HG03135 (cell line): ENCODE data around the gene IL9.

Source experiments
- ATAC-seq: cut with Tn5 transposase; IDR thresholded peaks from one replicate; pipeline ENCODE4 v1.9.1; 2021; ENCODE audit warnings: mild to moderate bottlenecking, moderate library complexity; ENCODE audit not compliant: unreplicated experiment

IL9 gene

GRCh38 chr5:135894276-135894675 is 1.4 kb downstream of the IL9 start:
- no peak for ATAC-seq

- no peak for ATAC-seq
Observed at GRCh38 chr5:135891791-135892190, 3.9 kb downstream of the IL9 start.

DNA sequence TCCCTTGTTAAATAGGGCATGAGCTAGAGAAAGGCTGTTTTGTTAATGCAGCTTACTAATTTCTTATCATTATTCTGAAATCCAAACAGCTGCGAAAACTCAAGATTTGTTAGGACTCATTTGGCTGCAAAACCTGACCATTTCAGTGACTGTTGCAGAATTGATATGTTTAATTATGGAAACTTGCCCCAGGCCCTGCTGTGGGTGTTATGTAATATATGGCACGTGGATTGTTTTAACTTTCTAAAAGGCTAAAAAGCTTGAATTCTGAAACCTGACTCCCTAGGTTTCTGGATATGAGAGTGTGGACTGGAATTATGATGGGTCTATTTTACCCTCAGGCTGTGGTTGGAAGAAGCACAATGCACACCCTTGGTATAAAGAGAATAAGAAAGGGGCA is 4.4 kb downstream of the IL9 start:
- ATAC-seq, result no peak

DNA sequence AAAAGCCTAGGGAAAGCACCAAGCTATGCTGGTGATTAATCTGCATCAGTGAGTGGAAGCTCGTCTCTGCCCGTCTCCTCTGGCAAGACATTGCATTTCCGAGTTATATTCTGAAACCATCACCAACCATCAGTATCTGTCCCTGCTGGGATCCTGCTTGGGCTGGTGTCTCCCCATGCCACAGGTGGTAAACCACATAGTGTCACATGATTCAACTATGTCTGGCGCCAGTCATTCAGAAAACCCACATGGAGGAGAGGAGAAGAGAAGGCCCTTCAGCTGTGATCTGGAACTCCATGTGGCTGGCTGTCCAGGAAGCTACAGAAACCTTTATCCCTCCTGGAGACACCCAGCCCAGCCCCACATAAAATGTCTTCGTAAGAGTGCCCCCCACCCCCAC is 4.8 kb downstream of the IL9 start:
- no peak for ATAC-seq

DNA sequence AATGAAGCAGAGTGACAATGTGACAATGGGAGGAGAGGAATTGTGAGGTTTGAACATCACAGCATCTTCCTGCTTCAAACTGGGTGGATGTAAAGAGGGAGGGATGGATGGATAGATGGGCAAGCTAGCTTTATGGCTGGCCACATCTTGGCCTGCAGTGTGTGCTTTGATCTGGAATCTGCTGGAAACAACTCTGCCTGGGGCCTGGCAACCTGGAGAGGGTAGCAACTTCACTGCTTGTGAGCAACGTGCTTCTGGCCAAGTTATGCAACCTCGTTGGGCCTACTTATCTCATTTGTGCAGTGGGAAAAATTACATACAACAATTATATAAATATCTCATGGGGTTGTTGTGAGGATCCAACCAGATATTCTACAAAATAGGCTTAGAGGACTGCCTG is 5.3 kb downstream of the IL9 start:
- no peak for ATAC-seq

DNA sequence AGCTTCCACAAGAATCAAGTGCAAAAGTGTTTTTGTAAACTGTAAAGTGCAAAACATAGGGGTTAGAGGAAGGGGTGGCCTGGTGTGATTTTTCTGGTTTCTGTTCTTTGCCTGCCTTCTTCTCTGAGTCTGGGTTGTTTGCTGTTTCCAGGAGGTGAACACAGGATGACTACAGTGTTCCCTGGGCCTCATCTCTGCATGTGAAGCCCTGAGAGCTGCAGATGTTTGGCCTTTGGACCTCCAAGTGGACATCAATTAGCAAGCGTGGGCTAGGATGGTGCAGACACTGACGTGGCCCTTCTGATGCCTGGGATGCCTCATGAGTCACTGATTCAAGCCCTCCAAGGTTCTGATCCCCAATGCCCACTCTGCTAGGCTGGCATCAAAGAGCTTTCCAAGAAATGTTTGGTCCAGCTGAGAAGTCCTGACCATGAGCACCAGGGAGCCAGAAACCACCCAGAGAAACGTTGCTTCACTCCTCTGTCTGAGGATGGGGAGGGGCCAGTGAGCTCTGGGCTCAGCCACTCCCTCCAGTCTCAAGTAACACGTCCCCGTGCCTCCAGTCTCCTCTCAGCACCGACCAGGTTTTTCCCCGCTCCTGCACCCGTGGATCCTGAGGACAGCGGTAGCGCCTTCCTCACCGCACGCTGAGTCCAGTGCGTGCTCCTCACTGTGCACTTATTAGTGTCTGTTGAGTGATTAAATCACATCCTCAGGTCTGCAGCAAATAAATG is 7.6 kb downstream of the IL9 start:
- ATAC-seq, result no peak

DNA sequence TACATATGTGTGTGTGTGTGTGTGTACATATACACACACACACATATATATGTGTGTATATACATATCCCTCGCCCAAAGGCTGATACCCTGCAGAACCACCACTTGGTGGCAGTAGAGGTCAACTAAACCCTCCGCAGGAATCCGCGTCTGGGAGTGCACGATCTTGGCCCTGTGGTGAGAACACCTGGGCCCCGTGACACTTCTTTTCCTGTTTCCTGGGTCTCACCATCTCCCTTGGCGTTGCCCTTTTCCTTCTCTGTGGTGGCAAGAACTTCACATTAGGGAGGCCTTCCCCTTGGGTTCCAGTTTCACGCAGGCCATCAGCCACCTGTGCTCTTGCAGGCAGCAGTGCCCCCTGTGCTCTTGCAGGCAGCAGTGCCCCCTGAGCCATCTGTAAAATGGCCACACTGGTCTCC is 8.2 kb downstream of the IL9 start:
- ATAC-seq, result peak; percentile 93

- no peak for ATAC-seq
Observed at GRCh38 chr5:135886136-135886535, 9.5 kb downstream of the IL9 start.

DNA sequence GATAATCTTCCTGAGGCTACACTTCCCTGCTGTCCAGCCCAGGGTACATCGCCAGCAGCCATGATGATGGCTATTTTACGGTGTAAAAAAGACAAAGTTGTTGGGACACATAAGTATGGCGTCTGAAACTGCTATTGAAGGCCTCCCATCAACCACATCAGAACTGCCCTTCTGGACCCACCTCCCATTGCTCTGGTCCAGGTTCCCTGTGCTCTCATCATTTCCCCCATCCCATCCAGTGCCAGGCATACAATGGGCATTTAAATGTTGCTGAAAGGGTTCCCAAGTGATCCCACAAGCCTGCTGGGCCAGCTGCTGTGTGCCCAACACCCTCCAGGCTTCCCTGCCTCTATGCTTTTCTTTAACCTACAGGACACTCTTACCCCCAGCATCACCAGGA is 10.6 kb downstream of the IL9 start:
- no peak for ATAC-seq

GRCh38 chr5:135883441-135883840 is 12.2 kb downstream of the IL9 start:
- no peak for ATAC-seq

DNA sequence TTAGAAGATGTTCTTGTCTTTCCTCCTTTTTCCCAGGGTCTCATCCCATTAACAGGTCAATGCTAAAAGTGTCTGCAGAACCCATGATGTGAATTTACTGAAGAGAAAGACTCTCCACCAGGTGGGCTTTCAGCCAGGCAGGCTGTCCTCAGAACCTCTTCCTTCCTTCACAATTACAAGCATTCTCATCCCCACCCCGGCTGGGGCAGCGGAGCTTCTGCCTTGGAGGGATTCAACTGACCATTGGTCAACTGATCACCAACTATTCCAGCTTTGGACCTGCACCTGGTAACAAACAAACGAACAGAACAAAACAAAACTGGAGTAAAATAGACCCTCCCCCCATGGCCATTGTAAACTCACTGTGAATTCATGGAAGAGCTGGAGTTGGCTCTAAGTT is 12.6 kb downstream of the IL9 start:
- ATAC-seq, result no peak

DNA sequence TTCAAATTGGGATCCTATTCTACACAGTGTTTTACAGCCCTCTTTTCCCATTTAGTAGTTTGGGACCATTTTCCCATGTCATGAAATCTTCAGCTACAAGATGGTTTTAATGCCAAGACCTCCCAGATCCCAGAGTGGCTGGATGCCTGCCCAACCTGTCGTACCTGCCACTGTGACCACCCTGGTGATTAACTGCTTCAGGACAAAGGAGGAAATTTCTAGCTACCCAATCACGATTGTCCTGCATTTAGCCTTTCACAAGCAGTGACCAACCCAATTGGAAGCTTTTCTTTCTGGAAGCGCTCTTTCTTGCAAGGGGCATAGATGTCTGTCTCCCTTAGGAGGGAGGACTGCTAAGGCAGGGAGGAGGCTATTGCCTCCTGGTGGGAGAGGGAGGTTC is 13.8 kb downstream of the IL9 start:
- ATAC-seq, result no peak

DNA sequence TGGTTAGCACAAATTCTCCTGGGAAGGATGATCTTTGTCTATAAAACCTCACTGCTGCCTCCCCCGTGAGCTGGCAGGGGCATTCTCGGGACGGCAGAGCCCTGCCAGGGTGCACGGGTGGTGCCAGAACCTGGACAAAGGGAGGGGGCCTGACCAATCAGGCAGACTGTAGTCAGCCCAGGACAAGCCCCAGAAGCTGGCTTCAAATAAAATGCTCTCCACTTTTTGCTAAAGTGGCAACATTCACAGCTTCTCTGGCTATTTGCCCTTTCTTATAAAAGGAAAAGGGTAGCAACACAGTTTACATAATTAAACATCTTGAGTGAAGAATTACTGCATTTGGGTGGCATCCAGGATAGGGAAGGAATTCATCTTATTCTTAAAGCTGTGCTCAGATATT is 14.4 kb downstream of the IL9 start:
- no peak for ATAC-seq

GRCh38 chr5:135880801-135881200 is 14.8 kb downstream of the IL9 start:
- no peak for ATAC-seq

DNA sequence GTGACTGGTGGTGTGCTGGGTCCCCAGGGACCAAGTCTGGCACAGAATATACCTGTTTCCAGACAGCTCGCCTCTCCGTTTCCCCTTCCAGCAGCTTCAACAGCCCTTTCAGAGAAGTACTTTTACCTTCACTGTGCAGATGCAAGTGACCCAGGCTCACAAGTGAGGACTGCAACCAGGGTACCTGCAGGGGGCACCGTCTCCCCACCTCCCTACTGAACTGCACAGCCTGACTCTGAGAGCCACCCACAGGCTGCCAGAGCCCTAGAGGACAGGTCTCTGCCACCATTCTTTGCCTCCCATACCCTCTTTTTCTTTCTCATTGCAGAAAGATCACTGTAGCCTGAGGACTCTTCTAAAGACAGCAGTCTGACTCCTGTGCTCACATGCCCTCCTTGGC is 15.4 kb downstream of the IL9 start:
- no peak for ATAC-seq

DNA sequence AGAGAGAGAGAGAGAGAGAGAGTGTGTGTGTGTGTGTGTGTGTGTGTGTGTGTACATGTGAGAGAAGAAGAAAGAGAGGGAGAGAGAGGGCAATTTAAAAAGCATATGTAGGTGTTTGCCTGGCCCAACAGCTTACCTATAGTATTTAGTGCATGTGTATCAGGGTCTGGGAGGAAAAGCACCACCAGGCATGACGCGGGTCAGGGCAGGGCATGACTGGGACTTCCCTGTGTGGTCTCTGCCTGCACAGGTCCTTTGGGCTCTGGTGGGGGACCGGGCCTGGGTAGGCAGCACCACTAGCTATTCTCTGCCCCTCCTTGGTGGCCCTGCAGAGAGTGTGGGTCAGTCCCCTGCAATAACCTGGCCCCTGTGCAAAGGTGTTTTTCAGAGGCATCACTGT is 16.1 kb downstream of the IL9 start:
- ATAC-seq, result no peak

- ATAC-seq, result no peak
Observed at GRCh38 chr5:135878156-135878620, 17.5 kb downstream of the IL9 start.

DNA sequence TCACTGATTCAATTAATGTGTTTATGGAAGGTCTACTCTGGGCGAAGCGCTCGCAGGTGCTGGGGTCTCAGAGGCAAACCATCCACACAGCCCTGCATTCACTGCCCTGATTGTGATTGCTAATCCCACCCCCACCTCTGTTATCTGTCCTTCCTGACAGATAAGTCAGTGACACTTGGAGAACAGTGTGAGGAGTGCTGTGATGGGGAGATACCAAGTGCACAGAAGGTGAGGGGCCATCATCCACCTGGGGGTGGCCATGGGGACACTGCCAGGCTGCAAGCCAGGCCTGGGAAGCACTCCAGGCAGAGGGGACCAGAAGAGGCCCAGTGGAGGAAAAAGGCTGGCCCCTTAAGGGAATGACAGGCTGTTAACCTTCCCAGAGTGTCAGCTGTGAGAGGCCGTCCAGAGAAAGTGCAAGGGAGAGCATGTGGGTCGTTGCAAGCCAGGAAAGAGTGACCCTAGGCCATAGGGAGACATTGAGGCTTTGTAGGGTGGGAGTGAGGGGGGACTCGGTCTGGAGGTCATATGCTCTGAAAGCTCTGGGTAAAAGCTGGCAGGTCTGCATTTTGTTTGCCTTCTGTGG is 18.0 kb downstream of the IL9 start:
- no peak for ATAC-seq

DNA sequence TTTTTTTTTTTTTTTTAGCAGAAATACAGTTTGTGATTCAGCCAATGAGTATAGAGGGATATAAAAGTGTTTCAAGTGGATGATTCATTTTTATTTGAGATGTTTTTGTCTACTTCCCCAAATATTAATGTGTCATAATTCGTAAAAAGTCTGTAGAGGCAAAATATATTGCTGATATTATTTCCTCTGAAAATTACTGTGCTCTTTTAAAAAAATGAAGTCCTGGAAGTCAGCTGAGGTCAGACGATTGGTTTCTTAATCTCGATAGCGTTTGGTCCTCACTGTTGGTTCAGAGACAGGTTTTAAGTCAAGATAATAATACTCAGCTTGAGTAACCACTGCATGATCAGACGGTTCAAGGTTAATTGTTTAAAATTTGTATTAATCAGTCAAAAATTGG is 19.5 kb downstream of the IL9 start:
- ATAC-seq, result no peak

DNA sequence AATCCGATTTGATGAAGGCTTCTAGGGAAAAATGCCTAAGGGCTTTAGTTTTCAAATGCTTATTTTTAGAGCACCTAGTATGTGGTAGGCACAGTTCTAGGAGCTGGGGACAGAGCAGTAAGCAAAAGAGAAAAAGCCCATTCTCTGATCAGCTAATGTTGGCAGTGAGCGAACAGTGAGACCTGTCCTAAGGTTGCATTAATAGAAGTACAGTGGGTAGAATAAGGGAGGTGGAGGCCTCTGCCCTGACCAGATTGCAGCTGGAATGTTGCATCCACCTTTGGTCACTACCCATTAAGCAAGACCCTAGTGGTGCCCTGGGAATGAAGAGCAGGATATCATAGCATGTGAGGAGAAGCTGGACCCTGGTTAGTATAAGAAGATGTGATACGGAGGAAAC is 20.1 kb downstream of the IL9 start:
- no peak for ATAC-seq

- ATAC-seq, result no peak
Observed at GRCh38 chr5:135874461-135874860, 21.2 kb downstream of the IL9 start.

GRCh38 chr5:135873831-135874230 is 21.8 kb downstream of the IL9 start:
- ATAC-seq, result no peak
